NB4 (cell line): ENCODE results near the gene LRBA.

Experiments
- CTCF ChIP-seq: IDR thresholded peaks from one replicate; pipeline ENCODE4 v1.5.1; 2012; ENCODE audit warnings: low read depth, low read length
- POLR2A ChIP-seq: IDR thresholded peaks from 2 replicates; pipeline ENCODE4 v1.6.1; 2011; ENCODE audit warnings: mild to moderate bottlenecking; ENCODE audit not compliant: insufficient read length; ENCODE audit errors: extremely low read depth

GRCh38 chr4:150863456-150863855 lies 151.6 kb downstream of the LRBA start:
- TF ChIP-seq CTCF = no peak
- no peak for TF ChIP-seq POLR2A
